ENCODE results near the gene CIAO1.
"Not testable (repeated sequence)": the region's sequence is repeated elsewhere in the genome, so short reads cannot be mapped to it uniquely, and the experiment has no call there.

The CIAO1 gene

DNA sequence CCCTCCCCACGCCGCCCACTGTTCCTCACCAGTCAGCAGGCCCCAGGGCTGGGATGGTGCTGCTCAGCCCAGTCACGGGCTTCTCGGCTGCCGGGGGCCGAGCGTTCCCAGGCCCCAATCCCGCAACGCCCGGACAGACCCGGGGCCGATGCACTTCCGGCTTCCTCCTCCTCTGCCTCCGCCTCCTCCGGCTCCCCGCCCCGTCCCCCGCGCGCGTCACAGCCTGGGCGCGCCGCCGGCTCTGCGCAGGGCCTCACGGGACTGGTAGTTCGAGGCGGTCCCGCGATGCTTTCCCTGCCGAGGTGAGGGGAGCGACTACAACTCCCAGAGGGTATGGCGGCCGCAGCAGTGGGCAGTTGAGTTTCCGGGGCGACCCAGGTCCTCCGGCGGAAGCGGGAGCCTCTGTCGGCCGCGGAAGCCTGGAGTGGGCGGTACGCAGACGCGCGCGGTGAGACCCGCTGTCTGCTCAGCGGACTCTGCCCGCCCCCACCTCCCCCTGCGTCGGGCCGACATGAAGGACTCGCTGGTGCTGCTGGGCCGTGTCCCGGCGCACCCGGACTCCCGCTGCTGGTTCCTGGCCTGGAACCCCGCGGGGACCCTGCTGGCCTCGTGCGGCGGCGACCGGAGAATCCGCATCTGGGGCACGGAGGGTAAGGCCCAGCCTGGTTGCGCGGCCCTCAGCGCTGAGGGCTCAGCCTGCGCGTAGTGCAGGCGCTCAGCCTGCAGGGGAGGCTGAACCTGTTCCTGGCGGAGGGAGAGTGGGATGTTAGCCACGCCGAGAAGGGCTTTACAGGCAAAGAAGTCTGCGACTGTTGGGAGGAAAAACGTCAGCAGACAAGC lies at the start of gene CIAO1, which contains the start of gene TMEM127:
CIAO1 (plus strand) TSS at position 386 of the 840 bp plus-strand sequence; CDS start at position 512, 126 bp downstream.
TMEM127 (minus strand) TSS at position 158 of the 840 bp plus-strand sequence. CDS start 616 bp downstream, outside the sequence.
- in situ Hi-C loops (cut with MboI; ENCODE audit: low sequenced_read_pairs), result no loop called here

GRCh38 chr2:96218508-96219131 lies 47.4 kb upstream of the CIAO1 start:
- in situ Hi-C loops (cut with MboI; ENCODE audit: low sequenced_read_pairs), result no loop called here

- in situ Hi-C loops (cut with MboI; ENCODE audit: low sequenced_read_pairs), result not testable (repeated sequence)
Measured at GRCh38 chr2:96219959-96220358, 46.1 kb upstream of the CIAO1 start.

GRCh38 chr2:96221106-96221505 lies 44.9 kb upstream of the CIAO1 start:
- in situ Hi-C loops (cut with MboI; ENCODE audit: low sequenced_read_pairs), result not testable (repeated sequence)

DNA sequence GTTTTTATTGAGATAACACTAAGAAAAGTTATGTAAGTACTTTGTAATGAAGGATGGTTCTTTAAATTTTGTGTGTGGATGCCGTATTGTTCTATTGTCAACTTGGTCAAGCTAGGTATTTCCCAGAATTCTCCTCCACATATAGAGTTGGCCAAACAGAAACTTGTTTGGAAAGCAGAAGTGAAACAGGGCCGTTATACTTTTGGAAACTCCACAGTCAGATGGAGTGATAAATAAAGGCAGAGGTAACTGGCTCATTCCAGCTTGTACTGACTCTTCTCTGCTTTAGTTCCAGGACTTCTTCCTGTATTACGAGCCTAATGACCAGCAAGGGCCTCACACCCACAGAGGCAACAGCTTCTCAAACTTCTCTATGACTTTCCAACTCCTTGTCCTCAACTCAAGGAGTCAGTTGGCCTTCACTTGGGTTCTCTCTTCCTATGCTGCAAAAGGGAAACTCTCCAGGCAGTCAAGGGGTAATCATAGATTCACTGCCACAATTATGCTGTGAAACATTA lies 41.0 kb upstream of the CIAO1 start:
- in situ Hi-C loops (cut with MboI; ENCODE audit: low sequenced_read_pairs), result no loop called here

DNA sequence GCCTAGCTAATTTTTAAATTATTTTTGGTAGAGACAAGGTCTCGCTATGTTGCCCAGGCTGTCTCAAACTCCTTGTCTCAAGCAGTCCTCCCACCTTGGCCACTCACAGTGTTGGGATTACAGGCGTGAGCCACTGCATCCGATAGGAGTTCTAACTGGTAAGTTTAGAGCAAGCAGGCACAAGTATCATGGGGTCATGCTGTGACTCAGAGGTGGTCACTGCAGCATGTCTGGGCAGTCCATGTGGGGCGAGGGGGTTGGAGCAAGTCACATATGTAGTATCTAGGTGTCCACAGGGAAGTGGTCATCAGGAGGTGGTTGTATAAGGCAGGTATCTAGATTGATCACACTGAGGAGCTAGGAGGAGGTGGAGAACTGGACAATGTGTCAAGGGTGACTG lies 34.7 kb upstream of the CIAO1 start:
- in situ Hi-C loops (cut with MboI; ENCODE audit: low sequenced_read_pairs), result no loop called here

DNA sequence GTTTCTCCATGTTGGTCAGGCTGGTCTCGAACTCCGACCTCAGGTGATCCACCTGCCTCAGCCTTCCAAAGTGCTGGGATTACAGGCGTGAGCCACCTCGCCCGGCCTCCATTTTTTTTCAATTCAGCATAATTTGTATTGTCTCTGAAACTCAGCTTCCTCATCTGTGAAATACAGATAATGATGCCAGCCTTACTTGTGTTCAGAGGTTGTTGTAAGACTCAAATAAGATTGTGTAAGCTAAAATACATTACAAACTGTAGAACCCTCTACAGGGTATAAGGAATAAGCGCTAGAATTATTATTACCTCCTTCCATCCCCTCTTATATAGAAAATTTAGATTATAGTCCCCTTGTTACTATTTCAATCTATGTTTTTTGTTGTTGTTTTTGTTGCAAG lies 32.6 kb upstream of the CIAO1 start:
- in situ Hi-C loops (cut with MboI; ENCODE audit: low sequenced_read_pairs), result no loop called here

DNA sequence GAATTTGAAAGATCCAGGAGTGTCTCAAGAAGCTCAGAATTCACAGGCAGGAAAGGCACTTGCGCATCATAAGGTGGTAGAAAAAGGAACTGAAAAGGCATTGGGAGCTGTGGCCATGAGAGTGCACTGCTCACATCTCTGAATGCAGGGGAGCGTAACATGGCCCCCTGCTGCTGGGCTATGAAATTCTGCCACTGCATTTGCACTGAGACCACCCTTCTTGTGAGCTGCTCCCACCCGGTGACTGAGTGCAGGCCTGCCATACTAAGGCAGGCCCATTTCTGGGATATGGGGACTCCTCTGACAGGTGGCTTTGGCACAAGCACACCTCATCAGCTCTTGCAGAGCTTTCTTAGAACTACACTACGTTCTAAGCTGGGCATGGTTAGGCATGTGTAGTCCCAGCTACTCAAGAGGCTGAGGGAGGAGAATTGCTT lies 32.1 kb upstream of the CIAO1 start:
- in situ Hi-C loops (cut with MboI; ENCODE audit: low sequenced_read_pairs), result no loop called here

GRCh38 chr2:96236882-96237281 lies 29.1 kb upstream of the CIAO1 start:
- in situ Hi-C loops (cut with MboI; ENCODE audit: low sequenced_read_pairs), result no loop called here

- in situ Hi-C loops (cut with MboI; ENCODE audit: low sequenced_read_pairs), result no loop called here
Measured at GRCh38 chr2:96238266-96238665, 27.8 kb upstream of the CIAO1 start.

DNA sequence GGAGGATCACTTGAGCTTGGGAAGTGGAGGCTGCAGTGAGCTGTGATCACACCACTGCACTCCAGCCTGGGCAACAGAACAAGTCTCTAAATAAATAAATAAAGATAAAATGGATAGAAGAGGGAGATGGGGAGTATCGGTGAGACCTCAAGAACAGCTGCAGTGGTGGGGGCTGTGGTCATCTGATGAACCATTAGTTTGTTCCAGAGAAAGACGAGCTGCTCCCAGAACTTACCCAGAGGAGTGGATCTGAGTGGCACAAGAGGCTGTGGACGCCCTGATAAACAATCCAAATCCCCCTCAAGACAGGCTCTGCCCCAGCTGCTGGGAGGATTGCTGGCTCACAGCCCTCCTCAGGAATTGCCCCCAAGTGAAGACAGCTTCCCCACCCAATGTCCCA lies 26.9 kb upstream of the CIAO1 start:
- in situ Hi-C loops (cut with MboI; ENCODE audit: low sequenced_read_pairs), result no loop called here

DNA sequence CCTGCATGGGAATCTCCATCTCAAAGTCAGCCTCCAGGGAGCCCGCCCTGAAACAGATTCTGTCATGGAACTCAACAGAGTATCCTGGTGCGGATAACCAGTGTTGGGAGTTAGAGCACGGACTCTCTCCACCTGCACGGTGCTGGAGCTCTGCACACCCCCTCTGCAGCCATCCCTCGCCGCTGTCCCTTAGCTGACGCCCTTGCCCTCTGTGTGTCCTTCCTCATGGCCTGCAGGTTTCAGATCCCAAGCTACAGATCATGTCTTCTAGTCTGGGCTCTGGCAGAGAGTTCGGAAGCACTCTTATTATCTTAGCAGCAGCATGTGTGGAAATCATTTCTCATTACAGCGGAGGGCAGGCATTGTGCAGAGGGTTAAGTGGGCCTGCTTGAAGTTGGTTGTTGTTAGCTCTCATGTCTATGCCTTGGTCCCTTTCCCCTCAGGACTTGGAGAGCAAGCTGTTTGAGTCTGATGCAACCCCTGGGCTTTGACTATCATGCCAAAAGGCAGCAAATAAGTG lies 26.2 kb upstream of the CIAO1 start:
- in situ Hi-C loops (cut with MboI; ENCODE audit: low sequenced_read_pairs), result no loop called here

GRCh38 chr2:96240341-96241038 lies 25.5 kb upstream of the CIAO1 start:
- in situ Hi-C loops (cut with MboI; ENCODE audit: low sequenced_read_pairs), result no loop called here

DNA sequence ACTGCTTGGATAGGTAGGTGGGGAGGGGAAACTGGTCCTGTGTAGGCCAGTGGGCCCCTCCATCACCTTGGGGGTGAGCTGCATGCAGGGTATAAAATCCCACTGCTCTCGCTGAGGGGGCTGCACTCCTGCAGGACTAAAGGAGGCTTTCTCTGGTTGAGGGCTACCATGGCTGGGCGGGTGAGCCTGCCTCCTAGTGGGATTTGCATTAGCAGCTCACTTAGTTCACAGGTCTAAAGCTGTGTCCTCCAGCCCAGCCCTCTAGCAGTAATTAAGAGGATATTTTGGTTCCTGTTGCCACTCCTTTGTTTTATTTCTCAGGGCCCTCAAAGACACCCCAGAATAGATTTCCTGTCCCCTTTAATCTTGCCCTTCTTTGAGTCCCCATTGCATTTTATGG lies 24.8 kb upstream of the CIAO1 start:
- in situ Hi-C loops (cut with MboI; ENCODE audit: low sequenced_read_pairs), result no loop called here

DNA sequence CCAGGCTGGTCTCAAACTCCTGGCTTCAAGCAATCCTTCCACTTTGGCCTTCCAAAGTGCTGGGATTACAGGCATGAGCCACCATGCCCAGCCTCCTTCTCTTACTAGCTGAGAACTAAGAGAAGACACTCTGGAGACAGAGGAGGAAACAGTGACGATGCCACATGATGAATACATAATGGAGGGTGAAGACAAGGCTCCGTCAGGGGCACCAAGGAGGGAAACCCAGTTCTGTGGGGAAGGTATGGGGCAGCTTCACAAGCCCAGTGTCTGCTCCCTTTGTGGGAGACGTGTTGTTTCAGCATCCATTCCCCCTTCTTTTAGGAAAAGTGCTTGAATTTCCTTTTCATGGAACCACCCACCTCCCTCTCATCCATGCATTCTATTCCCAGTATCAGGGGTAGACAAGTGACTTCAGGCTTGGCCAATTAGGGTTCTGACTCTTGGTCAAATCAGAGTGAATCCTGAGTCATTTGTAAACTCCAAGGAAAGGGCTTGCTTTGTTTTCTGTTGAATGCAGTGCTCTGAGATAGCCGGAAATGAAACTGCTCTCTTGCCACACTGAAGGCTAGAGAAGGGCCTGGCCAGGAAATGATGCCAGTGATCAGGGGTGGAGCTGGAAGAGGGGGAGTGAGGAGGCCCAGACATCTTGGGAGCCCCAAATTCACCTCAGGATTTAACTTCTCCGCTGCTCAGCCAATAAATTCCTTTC lies 24.0 kb upstream of the CIAO1 start:
- in situ Hi-C loops (cut with MboI; ENCODE audit: low sequenced_read_pairs), result no loop called here

DNA sequence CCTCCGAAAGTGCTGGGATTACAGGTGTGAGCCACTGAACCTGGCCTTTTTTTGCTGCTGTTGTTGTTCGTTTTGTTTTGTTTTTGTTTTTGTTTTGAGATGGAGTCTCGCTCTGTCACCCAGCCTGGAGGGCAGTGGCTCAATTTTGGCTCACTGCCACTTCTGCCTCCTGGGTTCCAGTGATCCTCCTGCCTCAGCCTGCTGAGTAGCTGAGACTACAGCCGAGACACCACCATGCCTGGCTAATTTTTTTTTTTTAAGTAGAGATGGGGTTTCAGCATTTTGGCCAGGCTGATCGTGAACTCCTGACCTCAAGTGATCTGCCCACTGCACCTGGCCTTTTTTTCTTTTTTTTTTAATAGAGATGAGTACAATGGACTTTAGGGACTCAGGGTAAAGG lies 22.2 kb upstream of the CIAO1 start:
- in situ Hi-C loops (cut with MboI; ENCODE audit: low sequenced_read_pairs), result no loop called here

DNA sequence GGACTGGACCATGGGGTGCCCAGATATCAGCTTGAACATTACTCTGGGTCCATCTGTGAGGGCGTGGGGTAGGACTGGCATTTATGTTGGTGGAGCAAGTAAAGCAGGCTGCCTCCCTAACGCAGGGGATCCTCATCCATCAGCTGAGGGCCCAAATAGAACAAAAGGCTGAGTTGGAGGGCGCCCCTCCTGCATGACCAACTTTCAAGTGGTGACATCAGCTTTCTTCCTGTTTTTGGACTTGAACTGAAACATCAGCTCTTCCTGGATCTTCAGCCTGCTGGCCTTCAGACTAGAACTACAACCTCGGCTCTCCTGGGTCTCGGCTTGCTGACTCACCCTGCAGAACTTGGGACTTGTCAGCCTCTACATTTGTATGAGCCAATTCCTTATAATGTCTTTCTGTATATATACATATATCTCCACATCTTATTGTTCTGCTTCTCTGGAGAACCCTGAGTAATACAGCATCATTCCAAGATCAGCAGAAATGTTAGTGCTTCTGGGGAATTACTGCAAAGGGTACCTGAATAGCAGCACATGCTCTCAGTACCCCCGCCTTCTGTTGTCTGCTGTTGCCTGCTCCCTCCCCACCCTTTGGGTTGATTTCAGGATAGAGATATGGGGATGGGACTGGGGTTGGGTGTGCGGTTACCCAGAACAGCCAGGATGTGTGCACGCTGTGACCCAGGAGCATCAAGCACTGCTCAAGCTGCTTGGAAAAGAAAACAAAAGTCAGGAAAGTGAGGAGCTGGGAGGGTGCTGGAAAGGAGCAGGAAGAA lies 20.2 kb upstream of the CIAO1 start:
- in situ Hi-C loops (cut with MboI; ENCODE audit: low sequenced_read_pairs), result no loop called here

DNA sequence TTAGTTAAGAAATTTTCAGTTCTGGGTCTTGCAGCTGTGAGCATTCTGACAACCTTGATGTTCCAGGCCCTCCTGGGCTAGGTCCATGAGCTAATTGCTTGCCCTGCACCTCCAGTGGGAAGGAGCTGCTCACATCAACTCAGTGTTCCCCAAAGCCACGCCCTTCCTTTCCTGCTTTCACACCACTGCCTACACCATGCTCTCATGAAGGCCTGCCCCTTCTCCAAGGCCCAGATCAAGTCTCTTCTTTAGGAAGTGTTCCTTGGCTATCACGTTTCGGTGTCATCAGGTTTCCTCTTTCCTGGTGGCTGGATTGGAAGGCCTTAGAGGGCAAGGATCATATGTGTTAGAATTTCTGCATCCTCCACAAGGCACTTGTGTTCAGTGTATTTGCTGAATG lies 19.0 kb upstream of the CIAO1 start:
- in situ Hi-C loops (cut with MboI; ENCODE audit: low sequenced_read_pairs), result no loop called here

DNA sequence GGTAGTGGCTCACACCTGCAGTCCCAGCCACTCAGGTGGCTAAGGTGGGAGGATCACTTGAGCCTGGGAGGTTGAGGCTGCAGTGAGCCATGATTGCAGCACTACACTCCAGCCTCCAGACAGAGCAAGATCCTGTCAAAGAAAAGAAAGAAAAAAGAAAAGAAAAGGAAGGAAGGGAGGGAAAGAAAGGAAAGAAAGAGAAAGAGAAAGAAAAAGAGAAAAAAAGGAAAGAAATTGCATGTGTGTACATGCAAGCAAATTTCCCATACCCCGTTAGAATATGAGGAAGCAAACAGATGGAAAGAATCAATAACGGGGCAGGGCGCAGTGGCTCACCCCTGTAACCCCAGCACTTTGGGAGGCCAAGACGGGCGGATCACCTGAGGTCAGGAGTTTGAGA lies 18.1 kb upstream of the CIAO1 start:
- in situ Hi-C loops (cut with MboI; ENCODE audit: low sequenced_read_pairs), result no loop called here

GRCh38 chr2:96248624-96249023 lies 17.4 kb upstream of the CIAO1 start:
- in situ Hi-C loops (cut with MboI; ENCODE audit: low sequenced_read_pairs), result no loop called here
